NT2/D1 (cell line): ENCODE results near the gene PNKP.
A peak's percentile ranks its signal among the peaks of the same experiment; 100 is the strongest.

Source experiments
- DNase-seq: peaks from one replicate; pipeline ENCODE4 v3.0.0-alpha.2; 2011; ENCODE audit warnings: low read depth, low spot score
- H3K27me3 ChIP-seq: 2 replicates; pipeline ENCODE4 v1.6.0; 2011; ENCODE audit warnings: mild to moderate bottlenecking; ENCODE audit not compliant: insufficient read length, insufficient read depth
- H3K36me3 ChIP-seq: 2 replicates; pipeline ENCODE4 v1.6.1; 2011; ENCODE audit warnings: mild to moderate bottlenecking, low read length, mixed read lengths; ENCODE audit not compliant: insufficient read depth, insufficient read length
- H3K4me1 ChIP-seq: 2 replicates; pipeline ENCODE4 v1.5.1; 2011; ENCODE audit not compliant: insufficient read depth, insufficient read length
- H3K4me3 ChIP-seq: 2 replicates; pipeline ENCODE4 v1.5.1; 2011; ENCODE audit warnings: low read depth; ENCODE audit not compliant: insufficient read length
- H3K9ac ChIP-seq: 2 replicates; pipeline ENCODE4 v1.6.0; 2011; ENCODE audit warnings: low read depth; ENCODE audit not compliant: insufficient read length
- H3K9me3 ChIP-seq: 2 replicates; pipeline ENCODE4 v1.5.1; 2011; ENCODE audit warnings: mild to moderate bottlenecking, low read length; ENCODE audit not compliant: insufficient read depth
- SUZ12 ChIP-seq: IDR thresholded peaks from 2 replicates; pipeline ENCODE4 v1.6.1; 2011; ENCODE audit not compliant: insufficient read length, insufficient read depth; ENCODE audit errors: extremely low read depth
- YY1 ChIP-seq: IDR thresholded peaks from 2 replicates; pipeline ENCODE4 v1.6.1; 2011; ENCODE audit not compliant: insufficient read length, insufficient read depth
- ZNF274 ChIP-seq: IDR thresholded peaks from 2 replicates; pipeline ENCODE4 v1.6.1; 2011; ENCODE audit warnings: mild to moderate bottlenecking, low read depth, low read length

Gene PNKP

GRCh38 chr19:49873834-49874233 is 6.5 kb upstream of the PNKP start:
- TF ChIP-seq YY1: no peak

GRCh38 chr19:49873129-49873521 is 5.7 kb upstream of the PNKP start:
- TF ChIP-seq YY1: no peak
- TF ChIP-seq ZNF274: no peak
- no peak for TF ChIP-seq SUZ12
- H3K36me3 ChIP-seq: peaks cover 51% of the 10 kb centered on the region
- no peak overlapping the region for H3K4me3 ChIP-seq
- no peak for DNase-seq
- H3K4me1 ChIP-seq: peaks cover 18% of the 10 kb centered on the region
- H3K9me3 ChIP-seq: no peaks in the 10 kb centered on the region
- H3K27me3 ChIP-seq: no peaks in the 10 kb centered on the region
- peak overlapping the region; percentile 10 for H3K9ac ChIP-seq

More at GRCh38 chr19:49873834-49874233, 6.5 kb upstream of the PNKP start:
- no peak overlapping the region for H3K9ac ChIP-seq
- no peaks in the 10 kb centered on the region for H3K27me3 ChIP-seq
- DNase-seq: no peak
- peaks cover 21% of the 10 kb centered on the region for H3K4me1 ChIP-seq
- no peaks in the 10 kb centered on the region for H3K9me3 ChIP-seq
- no peak overlapping the region for H3K4me3 ChIP-seq
- peaks cover 54% of the 10 kb centered on the region for H3K36me3 ChIP-seq

- DNase-seq: no peak
- peak overlapping the region; percentile 10 for H3K9ac ChIP-seq
- H3K36me3 ChIP-seq: peaks cover 51% of the 10 kb centered on the region
- H3K27me3 ChIP-seq: no peaks in the 10 kb centered on the region
- H3K4me1 ChIP-seq: peaks cover 18% of the 10 kb centered on the region
- no peak for TF ChIP-seq YY1
- no peak for TF ChIP-seq SUZ12
- no peak for TF ChIP-seq ZNF274
- no peak overlapping the region for H3K4me3 ChIP-seq
- no peaks in the 10 kb centered on the region for H3K9me3 ChIP-seq
Observed at GRCh38 chr19:49872245-49873128, 5.1 kb upstream of the PNKP start.

- Histone ChIP-seq H3K27me3 (no peaks in the 10 kb centered on the region), H3K9ac (no peak overlapping the region), H3K4me1 (peaks cover 18% of the 10 kb centered on the region), H3K9me3 (no peaks in the 10 kb centered on the region), H3K36me3 (peaks cover 53% of the 10 kb centered on the region), H3K4me3 (no peak overlapping the region)
- TF ChIP-seq ZNF274: no peak
- no peak for TF ChIP-seq YY1
- TF ChIP-seq SUZ12: no peak
- no peak for DNase-seq
Observed at GRCh38 chr19:49871349-49871985, 4.1 kb upstream of the PNKP start.

- TF ChIP-seq SUZ12: no peak
- TF ChIP-seq YY1: no peak
- TF ChIP-seq ZNF274: no peak
- H3K9ac ChIP-seq: peak overlapping the region; percentile 90
- H3K4me3 ChIP-seq: peak overlapping the region; percentile 39
- peaks cover 56% of the 10 kb centered on the region for H3K36me3 ChIP-seq
- no peaks in the 10 kb centered on the region for H3K9me3 ChIP-seq
- H3K4me1 ChIP-seq: peaks cover 20% of the 10 kb centered on the region
- DNase-seq: no peak
- H3K27me3 ChIP-seq: no peaks in the 10 kb centered on the region
Observed at GRCh38 chr19:49870309-49870901, 3.0 kb upstream of the PNKP start.

GRCh38 chr19:49869484-49870308 is 2.3 kb upstream of the PNKP start:
- Histone ChIP-seq H3K9me3 (no peaks in the 10 kb centered on the region), H3K4me1 (peaks cover 18% of the 10 kb centered on the region), H3K9ac (peak overlapping the region; percentile 90), H3K4me3 (peak overlapping the region; percentile 39), H3K36me3 (peaks cover 54% of the 10 kb centered on the region), H3K27me3 (no peaks in the 10 kb centered on the region)
- TF ChIP-seq ZNF274 (no peak), YY1 (no peak), SUZ12 (no peak)
- peak; percentile 96 for DNase-seq
